ENCODE data around the gene UBQLN4.
A peak's percentile ranks its signal among the peaks of the same experiment; 100 is the strongest.
"Not testable (repeated sequence)": the region's sequence is repeated elsewhere in the genome, so short reads cannot be mapped to it uniquely, and the experiment has no call there.

Gene UBQLN4

GRCh38 chr1:156048663-156049258 lies 4.8 kb downstream of the UBQLN4 start:
- no peak overlapping the region for H3K9ac ChIP-seq (ENCODE audit: insufficient read length, low read depth)
- no peaks in the 10 kb centered on the region for H3K9me3 ChIP-seq (ENCODE audit: insufficient read depth, low read length)
- no peak for DNase-seq (ENCODE audit: low read depth, low spot score)
- H3K27me3 ChIP-seq (ENCODE audit: insufficient read depth, insufficient read length), result no peaks in the 10 kb centered on the region
- peaks cover 62% of the 10 kb centered on the region for H3K36me3 ChIP-seq (ENCODE audit: insufficient read depth, insufficient read length, low read length)
- no peak overlapping the region for H3K4me3 ChIP-seq (ENCODE audit: insufficient read length, low read depth)
- TF ChIP-seq ZNF274 (IDR thresholded peaks at IDR 0.05; ENCODE audit: low read depth, low read length) (no peak), SUZ12 (IDR thresholded peaks at IDR 0.05; ENCODE audit: extremely low read depth, insufficient read depth, insufficient read length) (no peak), YY1 (IDR thresholded peaks at IDR 0.05; ENCODE audit: insufficient read depth, insufficient read length) (no peak)
- peaks cover 10% of the 10 kb centered on the region for H3K4me1 ChIP-seq (ENCODE audit: insufficient read depth, insufficient read length)

- no peak for DNase-seq (ENCODE audit: low read depth, low spot score)
- Histone ChIP-seq H3K4me1 (ENCODE audit: insufficient read depth, insufficient read length) (peaks cover 2% of the 10 kb centered on the region), H3K36me3 (ENCODE audit: insufficient read depth, insufficient read length, low read length) (peaks cover 75% of the 10 kb centered on the region), H3K4me3 (ENCODE audit: insufficient read length, low read depth) (no peak overlapping the region), H3K27me3 (ENCODE audit: insufficient read depth, insufficient read length) (no peaks in the 10 kb centered on the region), H3K9ac (ENCODE audit: insufficient read length, low read depth) (no peak overlapping the region), H3K9me3 (ENCODE audit: insufficient read depth, low read length) (no peaks in the 10 kb centered on the region)
- TF ChIP-seq YY1 (IDR thresholded peaks at IDR 0.05; ENCODE audit: insufficient read depth, insufficient read length) (no peak), ZNF274 (IDR thresholded peaks at IDR 0.05; ENCODE audit: low read depth, low read length) (no peak), SUZ12 (IDR thresholded peaks at IDR 0.05; ENCODE audit: extremely low read depth, insufficient read depth, insufficient read length) (no peak)
Measured at GRCh38 chr1:156045076-156045475, 8.5 kb downstream of the UBQLN4 start.

- H3K27me3 ChIP-seq (ENCODE audit: insufficient read depth, insufficient read length), result no peaks in the 10 kb centered on the region
- TF ChIP-seq YY1 (IDR thresholded peaks at IDR 0.05; ENCODE audit: insufficient read depth, insufficient read length) (no peak), ZNF274 (IDR thresholded peaks at IDR 0.05; ENCODE audit: low read depth, low read length) (no peak), SUZ12 (IDR thresholded peaks at IDR 0.05; ENCODE audit: extremely low read depth, insufficient read depth, insufficient read length) (no peak)
- peaks cover 68% of the 10 kb centered on the region for H3K36me3 ChIP-seq (ENCODE audit: insufficient read depth, insufficient read length, low read length)
- H3K4me1 ChIP-seq (ENCODE audit: insufficient read depth, insufficient read length), result peaks cover 2% of the 10 kb centered on the region
- DNase-seq (ENCODE audit: low read depth, low spot score), result no peak
- no peak overlapping the region for H3K9ac ChIP-seq (ENCODE audit: insufficient read length, low read depth)
- no peak overlapping the region for H3K4me3 ChIP-seq (ENCODE audit: insufficient read length, low read depth)
- no peaks in the 10 kb centered on the region for H3K9me3 ChIP-seq (ENCODE audit: insufficient read depth, low read length)
Measured at GRCh38 chr1:156042828-156043227, 10.8 kb downstream of the UBQLN4 start.

GRCh38 chr1:156034991-156035390 lies 18.6 kb downstream of the UBQLN4 start:
- H3K9ac ChIP-seq (ENCODE audit: insufficient read length, low read depth); H3K4me3 ChIP-seq (ENCODE audit: insufficient read length, low read depth); H3K9me3 ChIP-seq (ENCODE audit: insufficient read depth, low read length); DNase-seq (ENCODE audit: low read depth, low spot score); H3K4me1 ChIP-seq (ENCODE audit: insufficient read depth, insufficient read length); H3K27me3 ChIP-seq (ENCODE audit: insufficient read depth, insufficient read length): not testable (repeated sequence)
- H3K36me3 ChIP-seq (ENCODE audit: insufficient read depth, insufficient read length, low read length), result peaks cover 33% of the 10 kb centered on the region

- Histone ChIP-seq H3K36me3 (ENCODE audit: insufficient read depth, insufficient read length, low read length) (peaks cover 19% of the 10 kb centered on the region), H3K4me1 (ENCODE audit: insufficient read depth, insufficient read length) (no peaks in the 10 kb centered on the region), H3K27me3 (ENCODE audit: insufficient read depth, insufficient read length) (no peaks in the 10 kb centered on the region), H3K9me3 (ENCODE audit: insufficient read depth, low read length) (no peaks in the 10 kb centered on the region), H3K9ac (ENCODE audit: insufficient read length, low read depth) (no peak overlapping the region), H3K4me3 (ENCODE audit: insufficient read length, low read depth) (no peak overlapping the region)
- DNase-seq (ENCODE audit: low read depth, low spot score), result no peak
- TF ChIP-seq SUZ12 (IDR thresholded peaks at IDR 0.05; ENCODE audit: extremely low read depth, insufficient read depth, insufficient read length) (no peak), YY1 (IDR thresholded peaks at IDR 0.05; ENCODE audit: insufficient read depth, insufficient read length) (no peak), ZNF274 (IDR thresholded peaks at IDR 0.05; ENCODE audit: low read depth, low read length) (no peak)
Measured at GRCh38 chr1:156033011-156033410, 20.6 kb downstream of the UBQLN4 start.

GRCh38 chr1:156026588-156026987 lies 27.0 kb downstream of the UBQLN4 start:
- Histone ChIP-seq H3K4me3 (ENCODE audit: insufficient read length, low read depth) (no peak overlapping the region), H3K36me3 (ENCODE audit: insufficient read depth, insufficient read length, low read length) (no peaks in the 10 kb centered on the region), H3K27me3 (ENCODE audit: insufficient read depth, insufficient read length) (peaks cover 4% of the 10 kb centered on the region), H3K4me1 (ENCODE audit: insufficient read depth, insufficient read length) (no peaks in the 10 kb centered on the region), H3K9ac (ENCODE audit: insufficient read length, low read depth) (no peak overlapping the region), H3K9me3 (ENCODE audit: insufficient read depth, low read length) (no peaks in the 10 kb centered on the region)
- DNase-seq (ENCODE audit: low read depth, low spot score), result no peak
- TF ChIP-seq YY1 (IDR thresholded peaks at IDR 0.05; ENCODE audit: insufficient read depth, insufficient read length) (no peak), ZNF274 (IDR thresholded peaks at IDR 0.05; ENCODE audit: low read depth, low read length) (no peak), SUZ12 (IDR thresholded peaks at IDR 0.05; ENCODE audit: extremely low read depth, insufficient read depth, insufficient read length) (no peak)

- H3K36me3 ChIP-seq (ENCODE audit: insufficient read depth, insufficient read length, low read length), result no peaks in the 10 kb centered on the region
- no peaks in the 10 kb centered on the region for H3K4me1 ChIP-seq (ENCODE audit: insufficient read depth, insufficient read length)
- H3K27me3 ChIP-seq (ENCODE audit: insufficient read depth, insufficient read length), result peaks cover 5% of the 10 kb centered on the region
- no peak overlapping the region for H3K4me3 ChIP-seq (ENCODE audit: insufficient read length, low read depth)
- TF ChIP-seq SUZ12 (IDR thresholded peaks at IDR 0.05; ENCODE audit: extremely low read depth, insufficient read depth, insufficient read length) (no peak), YY1 (IDR thresholded peaks at IDR 0.05; ENCODE audit: insufficient read depth, insufficient read length) (no peak), ZNF274 (IDR thresholded peaks at IDR 0.05; ENCODE audit: low read depth, low read length) (no peak)
- no peaks in the 10 kb centered on the region for H3K9me3 ChIP-seq (ENCODE audit: insufficient read depth, low read length)
- peak overlapping the region; percentile 14 for H3K9ac ChIP-seq (ENCODE audit: insufficient read length, low read depth)
- DNase-seq (ENCODE audit: low read depth, low spot score), result peak; percentile 67
Measured at GRCh38 chr1:156025876-156026275, 27.7 kb downstream of the UBQLN4 start.

Data from NT2/D1 (cell line).